Kidney capillary endothelial cell (primary cell): Measurements from ENCODE around the gene VANGL2.
A peak's percentile ranks its signal among the peaks of the same experiment; 100 is the strongest.

Experiments used
- DNase-seq: peaks from one replicate; pipeline ENCODE4 v3.0.0-alpha.2; 2018; ENCODE audit warnings: low spot score

Gene VANGL2

GRCh38 chr1:160428655-160429054 lies 28.3 kb downstream of the VANGL2 start:
- peak; percentile 45 for DNase-seq

DNA sequence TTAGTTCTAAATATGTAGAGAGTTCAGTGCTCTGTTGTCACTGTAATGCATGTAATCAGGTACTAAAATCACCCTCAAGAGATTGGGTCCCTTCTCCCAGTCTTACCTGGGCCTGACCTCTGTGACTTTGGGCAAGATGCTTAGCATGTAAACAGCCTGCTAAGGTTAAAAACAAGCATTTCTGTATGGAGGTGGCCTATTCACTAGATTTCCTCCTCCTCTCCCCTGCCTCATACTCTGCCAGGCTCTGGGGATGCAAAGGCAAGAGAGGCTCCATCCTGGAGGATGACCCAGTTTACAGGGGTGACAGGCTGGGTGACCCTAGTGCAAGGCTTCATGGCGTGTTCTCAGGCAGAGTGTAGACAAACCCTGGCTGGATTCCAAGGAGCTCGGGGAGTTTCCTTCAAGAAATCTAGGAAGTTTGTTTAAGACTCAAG lies 28.8 kb downstream of the VANGL2 start:
- DNase-seq, result no peak

DNA sequence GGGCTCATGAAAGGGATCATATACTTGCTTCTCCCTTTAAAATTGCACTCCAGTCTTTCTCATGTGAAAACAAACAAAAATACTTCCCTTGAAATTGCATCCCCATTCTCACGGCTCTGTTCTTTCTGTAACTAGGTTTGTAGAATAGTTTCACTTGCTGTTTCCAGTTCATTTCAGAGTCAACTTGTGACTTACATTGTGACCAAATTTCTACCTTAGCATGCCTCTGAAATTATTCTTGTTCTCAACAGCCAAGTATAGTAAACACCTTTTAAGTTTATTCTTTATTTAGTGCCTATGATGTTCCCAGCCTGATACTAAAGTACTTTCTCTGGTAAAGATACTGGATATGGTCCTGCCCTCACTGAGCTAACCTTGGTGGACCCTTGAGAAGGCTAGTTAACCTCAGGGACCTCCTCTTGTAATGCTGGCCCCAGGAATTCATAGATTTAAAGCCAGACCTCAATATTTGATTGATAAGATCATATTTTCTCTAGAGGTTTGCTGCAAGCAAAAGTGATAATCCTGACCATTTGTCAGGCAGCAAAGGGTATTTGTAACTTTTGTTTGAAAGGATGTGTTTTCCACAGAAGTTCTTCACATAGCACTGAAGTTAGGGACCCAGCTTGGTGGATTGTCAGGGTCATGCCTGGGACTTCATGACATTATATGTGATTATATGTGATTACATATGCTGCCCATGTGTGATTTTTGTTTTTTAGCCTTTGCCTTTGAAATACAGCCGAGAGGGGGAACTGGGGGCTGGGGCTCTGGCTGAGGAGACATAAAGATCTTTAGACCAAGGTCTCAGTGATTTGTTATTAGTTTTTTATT lies 29.6 kb downstream of the VANGL2 start:
- DNase-seq, result no peak

DNA sequence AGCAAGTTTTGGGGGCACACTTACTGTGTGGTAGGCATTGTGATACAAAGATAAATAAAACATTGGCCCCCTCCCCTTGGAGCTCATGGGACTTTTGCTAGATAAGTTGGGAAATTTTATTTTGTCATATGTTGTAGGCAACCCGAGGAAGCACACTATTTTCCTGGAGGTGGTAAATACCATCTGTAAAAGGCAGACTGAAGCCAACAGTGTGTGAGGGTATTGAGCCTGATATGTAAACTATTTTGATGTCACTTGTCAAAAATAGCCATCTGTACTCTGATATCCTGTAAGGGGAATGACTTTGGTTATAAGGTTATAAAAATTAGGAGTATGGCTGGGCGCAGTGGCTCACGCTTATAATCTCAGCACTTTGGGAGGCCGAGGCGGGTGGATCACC lies 30.6 kb downstream of the VANGL2 start:
- DNase-seq, result no peak

DNA sequence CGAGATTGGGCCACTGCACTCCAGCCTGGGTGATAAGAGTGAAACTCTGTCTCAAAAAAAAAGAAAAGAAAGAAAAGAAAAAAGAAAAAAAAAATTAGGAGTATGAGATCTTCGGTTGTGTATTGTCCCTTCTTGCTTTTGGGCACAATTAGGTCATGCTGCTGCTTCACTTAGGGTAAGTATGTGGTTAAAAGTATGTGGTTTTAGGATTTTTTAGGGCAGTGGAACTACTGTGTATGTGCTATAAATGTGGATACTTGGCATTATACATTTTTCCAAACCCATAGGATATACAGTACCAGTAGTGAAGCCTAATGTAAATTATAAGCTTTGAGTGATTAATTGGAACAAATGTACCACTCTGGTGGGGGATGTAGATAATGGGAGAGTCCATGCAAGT lies 31.2 kb downstream of the VANGL2 start:
- no peak for DNase-seq

DNA sequence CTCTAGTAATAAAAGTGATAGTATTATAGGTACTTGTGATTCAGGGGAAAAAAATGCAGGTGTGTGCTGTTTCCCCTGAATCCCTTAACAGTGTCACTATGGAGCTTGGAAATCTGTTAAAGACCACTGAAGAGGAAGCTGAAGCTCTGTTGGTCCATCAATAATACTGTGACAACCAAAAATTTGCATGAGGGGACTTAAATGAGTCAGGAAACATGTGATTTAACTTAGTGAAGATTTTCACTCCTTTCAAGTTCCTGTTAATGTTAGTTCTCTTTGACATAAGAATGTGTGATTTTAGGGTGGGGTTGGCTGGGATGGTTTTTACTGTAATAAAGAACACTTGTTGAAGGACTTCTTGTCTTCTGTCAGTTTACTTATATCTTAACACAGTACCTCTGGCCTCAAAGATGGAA lies 32.0 kb downstream of the VANGL2 start:
- DNase-seq, result no peak

DNA sequence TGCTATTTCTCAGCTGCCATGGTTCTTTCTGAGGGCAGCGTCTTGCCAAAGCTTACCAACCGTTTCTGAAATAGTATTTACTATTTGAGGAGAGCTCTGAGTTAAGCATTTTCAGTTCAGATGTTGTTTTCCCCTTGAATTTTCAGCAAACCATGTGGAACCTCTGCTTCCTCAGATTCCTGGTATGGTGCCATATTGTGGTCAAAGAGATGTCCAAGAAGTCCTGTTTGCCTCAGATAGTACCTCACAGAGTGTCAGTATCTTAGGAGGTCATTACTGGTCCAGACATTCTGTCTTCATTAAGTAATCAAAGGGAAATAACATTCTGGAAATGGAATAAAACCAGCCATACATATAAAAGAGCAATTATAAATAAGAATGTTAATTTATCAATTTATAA lies 36.6 kb downstream of the VANGL2 start:
- DNase-seq, result no peak

DNA sequence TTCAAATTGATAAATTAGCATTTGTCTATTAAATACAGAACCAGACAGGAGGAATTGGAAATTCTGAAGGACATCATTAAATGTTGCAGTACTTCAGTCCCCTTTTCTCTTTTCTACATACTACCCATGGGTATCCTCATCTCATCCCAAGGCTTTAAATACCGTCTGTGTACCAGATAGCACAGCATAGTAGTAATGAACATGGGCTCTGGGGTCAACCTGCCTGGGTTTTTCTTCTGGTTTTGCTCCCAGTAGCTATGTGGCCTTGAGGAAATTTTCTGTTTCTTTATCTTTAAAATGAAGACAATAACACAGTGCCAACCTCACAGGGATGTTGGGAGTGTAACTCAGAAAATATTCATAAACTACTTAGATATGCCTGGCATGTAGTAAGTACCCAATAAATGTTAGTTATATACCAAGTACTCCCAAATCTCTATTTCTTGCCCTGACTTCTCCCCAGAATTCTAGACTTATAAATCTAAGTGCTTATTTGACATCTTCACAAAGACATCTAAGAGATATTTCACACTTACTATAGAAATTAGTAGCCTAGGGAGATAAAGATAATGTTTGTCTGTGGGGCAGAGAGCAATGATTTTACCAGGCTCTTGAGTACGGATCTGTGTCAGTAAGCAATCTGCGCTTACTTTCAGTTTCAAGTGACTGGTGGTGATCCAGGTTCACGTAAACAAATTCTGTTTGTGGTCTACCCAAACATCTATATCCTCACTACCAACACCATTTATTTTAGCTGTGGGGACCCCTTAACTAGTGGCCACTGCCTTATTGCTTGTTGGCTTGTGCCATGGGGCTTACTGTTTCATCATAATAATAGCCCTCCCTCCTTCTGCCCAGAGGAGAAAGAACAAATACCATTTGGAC lies 37.3 kb downstream of the VANGL2 start:
- no peak for DNase-seq

DNA sequence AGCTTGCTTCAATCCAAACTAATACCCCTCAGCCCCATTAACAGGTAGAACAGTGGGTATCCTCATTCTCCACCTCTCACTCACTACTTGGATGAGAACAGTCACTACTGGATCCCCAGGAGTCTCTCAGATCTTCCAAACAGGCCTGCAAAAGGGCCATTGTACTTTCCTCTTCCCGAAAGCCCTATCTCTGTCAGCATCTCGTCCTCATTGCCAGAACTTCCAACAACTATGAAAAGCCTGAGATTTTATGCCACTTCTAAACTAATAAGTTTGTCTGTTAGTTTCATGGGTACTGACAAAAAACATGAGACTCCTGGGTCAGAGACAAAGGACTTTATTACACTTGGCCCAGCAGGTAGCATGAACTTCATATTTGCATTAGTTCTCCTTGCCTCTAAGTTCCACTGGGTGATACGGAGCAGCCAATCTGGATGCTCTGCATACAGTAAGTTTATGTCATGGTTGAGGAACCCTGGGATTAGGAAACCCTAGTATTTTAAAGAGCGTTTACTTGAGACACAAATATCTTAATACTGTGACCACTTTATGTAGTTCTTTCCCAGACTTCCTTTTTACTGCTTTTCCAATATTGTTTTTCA lies 38.1 kb downstream of the VANGL2 start:
- no peak for DNase-seq

DNA sequence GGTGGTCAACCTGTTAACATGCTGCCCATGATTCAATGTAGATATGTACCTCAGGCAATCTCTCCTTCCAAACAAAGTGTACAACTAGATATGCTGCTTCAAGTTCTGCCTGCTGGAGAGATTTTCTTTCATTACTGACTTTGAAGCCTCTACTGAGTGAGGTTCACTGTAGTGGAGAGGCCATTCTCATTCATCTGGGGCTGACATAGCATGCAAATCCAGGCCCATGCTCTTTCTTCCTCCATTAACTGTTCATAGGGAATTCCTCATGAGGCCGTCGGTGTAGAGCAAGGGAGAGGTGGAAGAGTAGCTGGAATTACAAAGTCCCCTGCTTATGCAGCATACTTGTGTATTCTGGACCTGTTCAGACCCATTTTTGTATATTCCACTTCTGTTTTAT lies 38.6 kb downstream of the VANGL2 start:
- no peak for DNase-seq

GRCh38 chr1:160439718-160440117 lies 39.4 kb downstream of the VANGL2 start:
- no peak for DNase-seq

DNA sequence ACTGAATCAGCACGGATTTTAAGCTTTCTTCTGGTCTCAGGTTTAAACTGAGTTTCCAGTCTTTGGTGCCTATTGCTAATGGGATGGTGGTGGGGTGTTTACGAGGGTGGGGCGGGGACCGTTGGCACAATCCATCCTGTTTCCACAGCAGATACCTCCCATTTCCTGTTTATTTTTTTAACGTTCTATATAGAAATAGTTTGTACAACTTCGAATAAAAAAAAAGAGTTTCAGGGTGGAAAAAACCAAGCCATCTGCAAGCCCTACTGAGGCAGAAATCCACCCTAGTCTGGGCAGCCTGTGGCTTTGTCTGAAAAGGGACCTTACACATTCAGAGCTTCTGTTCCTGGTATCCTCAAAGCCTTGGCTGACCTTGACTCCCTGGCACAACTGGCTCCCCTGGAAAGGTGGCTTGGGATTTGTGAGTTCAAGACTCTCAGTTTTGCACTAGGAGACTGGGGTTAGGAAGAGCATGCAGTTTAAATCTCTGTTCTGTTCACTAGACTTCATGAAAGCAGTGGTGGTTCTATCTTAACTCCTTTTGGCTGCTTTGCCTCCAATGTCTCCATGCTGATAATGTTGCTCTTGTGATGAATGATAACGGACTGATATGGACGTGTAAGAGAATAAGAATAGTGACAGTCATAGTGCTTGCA lies 46.7 kb downstream of the VANGL2 start:
- no peak for DNase-seq

DNA sequence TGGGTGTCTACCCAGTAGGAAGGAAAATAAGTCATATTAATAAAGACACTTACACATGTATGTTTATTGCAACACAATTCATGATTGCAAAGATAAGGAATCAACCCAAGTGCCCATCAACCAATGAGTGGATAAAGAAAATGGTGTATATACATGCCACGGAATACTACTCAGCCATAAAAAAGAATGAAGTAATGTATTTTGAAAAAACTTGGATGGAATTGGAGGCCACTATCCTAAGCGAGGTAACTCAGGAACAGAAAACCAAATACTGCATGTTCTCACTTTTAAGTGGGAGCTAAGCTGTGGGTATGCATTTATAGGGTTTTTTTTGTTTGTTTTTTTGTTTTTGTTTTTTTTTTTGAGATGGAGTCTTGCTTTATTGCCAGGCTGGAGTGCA lies 49.1 kb downstream of the VANGL2 start:
- no peak for DNase-seq

DNA sequence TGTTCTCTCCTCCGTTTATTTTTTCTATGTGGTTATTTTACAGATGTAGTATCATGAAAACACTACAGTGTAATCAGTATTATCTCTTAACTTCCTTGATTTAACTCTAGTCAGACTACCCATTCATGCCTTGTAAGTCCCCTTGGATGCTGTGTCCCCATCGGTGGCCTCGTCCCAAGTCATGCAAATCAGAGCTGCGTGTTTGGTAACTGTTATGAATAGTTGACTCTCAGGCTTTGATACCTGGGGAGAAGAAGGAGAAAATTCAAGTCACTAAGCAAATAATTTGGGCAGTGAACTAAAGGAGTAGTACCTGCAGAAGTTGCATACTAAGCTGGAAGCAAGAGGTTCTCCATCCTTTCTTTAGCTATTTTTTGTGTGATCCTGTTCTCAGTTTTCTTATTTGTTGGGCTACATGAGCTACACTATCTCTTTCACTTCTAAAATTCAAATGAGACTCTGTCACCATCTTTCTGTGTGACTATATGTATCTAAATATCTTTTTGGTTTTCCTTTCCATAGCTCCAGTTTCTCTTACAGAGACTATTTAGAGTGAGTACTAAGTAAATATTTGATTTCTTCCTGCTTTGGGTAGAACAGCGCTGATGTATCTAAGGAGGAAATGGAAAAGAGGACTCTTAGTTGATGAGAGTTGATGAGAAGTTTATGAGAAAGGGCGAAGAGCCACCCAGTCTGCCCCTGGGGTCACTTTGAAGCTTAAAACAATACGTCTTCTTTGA lies 50.9 kb downstream of the VANGL2 start:
- no peak for DNase-seq

GRCh38 chr1:160451859-160452232 lies 51.5 kb downstream of the VANGL2 start:
- DNase-seq, result no peak

DNA sequence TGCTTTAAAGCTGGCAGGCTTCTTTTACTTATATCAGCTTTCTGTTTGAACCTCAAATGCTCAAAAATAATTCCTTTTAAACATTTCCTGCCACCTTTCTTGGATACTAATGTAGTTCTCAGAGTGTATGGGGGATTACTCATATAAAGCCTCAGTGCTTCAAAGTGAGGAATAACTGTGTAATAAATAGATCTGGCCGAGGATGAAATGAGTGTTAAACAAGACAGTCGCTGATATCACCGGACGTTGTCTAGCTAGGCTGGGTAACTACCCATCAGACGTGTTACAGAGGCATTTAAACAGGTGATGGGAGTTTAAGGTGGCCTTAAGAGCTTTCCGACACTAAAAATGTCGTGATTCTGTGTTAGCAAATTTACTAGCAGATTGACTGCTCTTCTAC lies 53.1 kb downstream of the VANGL2 start:
- no peak for DNase-seq

DNA sequence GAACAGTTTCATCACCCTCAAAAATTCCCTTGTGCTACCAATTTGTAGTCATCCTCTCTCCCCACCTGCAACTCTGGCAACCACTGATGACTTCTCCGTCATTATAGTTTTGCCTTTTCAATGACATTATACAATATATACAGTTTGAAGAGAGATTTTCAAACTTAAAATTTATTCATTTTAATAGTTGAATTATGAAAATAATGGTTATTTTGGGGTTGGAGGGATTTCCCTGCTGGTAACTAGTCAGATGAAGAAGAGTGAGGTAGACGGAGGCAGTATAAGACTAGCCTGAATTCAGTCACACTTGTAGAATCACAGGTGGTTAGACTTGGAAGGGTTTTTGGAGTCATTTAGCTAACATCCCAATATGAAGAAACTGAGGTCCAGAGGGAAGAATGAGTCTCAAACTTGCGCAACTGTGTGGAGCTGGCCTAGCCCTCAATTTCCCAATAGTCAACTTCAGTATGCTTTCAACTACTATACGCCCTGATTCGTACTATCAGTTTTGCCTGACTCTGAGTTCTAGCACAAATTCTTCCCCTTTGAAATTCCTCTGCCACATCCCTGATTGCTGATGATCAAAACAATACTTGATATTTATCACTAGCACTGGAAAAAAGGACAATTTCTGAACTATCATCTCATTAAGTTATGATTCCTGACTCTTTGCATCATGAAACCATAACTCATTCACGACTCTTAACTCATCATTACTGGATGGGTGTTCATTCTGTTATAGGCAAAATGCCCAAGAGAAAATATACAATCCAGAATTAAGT lies 54.2 kb downstream of the VANGL2 start:
- DNase-seq, result no peak

DNA sequence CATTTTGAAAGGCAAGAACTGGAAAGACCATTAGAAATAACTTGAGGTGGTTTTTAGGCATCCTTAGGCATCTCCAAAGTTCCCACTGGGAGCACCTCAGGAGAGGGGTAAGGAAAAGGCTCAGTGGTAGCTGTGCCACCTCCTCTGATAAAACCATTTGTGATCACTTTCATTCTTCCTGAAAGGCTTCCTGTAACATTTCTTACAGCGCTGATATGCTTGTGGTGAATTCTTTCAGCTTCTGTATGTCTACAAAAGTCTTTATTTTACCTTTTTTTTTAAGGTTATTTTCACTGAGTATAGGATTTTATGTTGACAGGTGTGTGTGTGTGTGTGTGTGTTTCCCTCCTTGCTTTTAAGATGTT lies 54.8 kb downstream of the VANGL2 start:
- no peak for DNase-seq

DNA sequence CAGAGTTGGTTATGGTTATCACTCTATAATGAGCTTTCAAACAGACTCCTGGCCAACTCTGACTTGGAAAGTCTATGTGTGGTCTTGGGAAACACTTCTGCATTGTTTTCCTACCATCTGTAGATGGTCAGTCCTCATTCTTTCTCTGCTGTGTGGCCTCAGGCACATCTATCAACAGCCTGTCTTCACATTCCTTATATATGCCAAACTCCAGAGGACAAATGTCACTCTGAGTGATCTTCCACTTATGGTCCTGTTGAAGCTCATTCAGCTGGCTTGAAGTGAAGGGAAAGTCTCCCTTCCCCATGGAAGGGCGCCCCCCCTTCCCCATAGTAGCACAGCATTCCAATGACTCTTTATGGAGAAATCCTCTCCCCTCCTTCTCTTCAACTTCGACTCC lies 58.7 kb downstream of the VANGL2 start:
- no peak for DNase-seq

DNA sequence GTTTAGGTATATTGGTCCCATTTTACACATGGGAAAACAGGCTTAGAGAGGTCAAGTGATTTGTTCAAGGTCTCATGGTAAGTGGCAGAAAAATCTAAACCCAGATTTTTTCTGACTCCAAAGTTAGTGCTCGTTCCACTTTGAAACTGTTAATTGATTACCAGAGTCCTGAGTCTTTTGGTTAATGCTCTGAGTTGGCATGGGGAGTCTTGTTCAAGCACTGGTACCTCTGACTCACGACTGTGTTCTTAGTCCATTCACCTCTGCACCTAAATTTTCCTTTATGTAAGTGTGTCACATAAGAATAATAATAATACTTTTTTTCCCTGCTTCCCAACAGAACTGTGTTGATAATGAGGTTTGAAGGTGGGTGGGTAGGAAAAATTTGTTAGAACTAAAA lies 59.3 kb downstream of the VANGL2 start:
- DNase-seq, result no peak

- no peak for DNase-seq
Measured at GRCh38 chr1:160460214-160460642, 59.9 kb downstream of the VANGL2 start.
